Measurements from ENCODE around the gene DNASE2B.
"Not testable (repeated sequence)": the region's sequence is repeated elsewhere in the genome, so short reads cannot be mapped to it uniquely, and the experiment has no call there.

Gene DNASE2B

GRCh38 chr1:84415396-84415795, 17.1 kb downstream of the DNASE2B start:
- peak in 1 of 2 donors; percentile 20 for DNase-seq

- no peak for DNase-seq
These were observed 24.6 kb downstream of the DNASE2B start for GRCh38 chr1:84422909-84423308.

- DNase-seq, result no peak
These were observed 26.3 kb downstream of the DNASE2B start for GRCh38 chr1:84424513-84425149.

GRCh38 chr1:84425150-84425896, 27.0 kb downstream of the DNASE2B start:
- DNase-seq, result peak; percentile 30 to 89

- DNase-seq, result no peak
These were observed 28.1 kb downstream of the DNASE2B start for GRCh38 chr1:84426376-84426775.

GRCh38 chr1:84427250-84428188, 29.2 kb downstream of the DNASE2B start:
- DNase-seq, result no peak

GRCh38 chr1:84428235-84428634, 30.0 kb downstream of the DNASE2B start:
- no peak for DNase-seq

GRCh38 chr1:84429231-84429630, 30.9 kb downstream of the DNASE2B start:
- DNase-seq, result no peak

GRCh38 chr1:84430546-84430945, 32.3 kb downstream of the DNASE2B start:
- peak; percentile 70 to 81 for DNase-seq

GRCh38 chr1:84433258-84434080, 35.2 kb downstream of the DNASE2B start:
- DNase-seq, result peak; percentile 77 to 82

- DNase-seq, result no peak
These were observed 35.9 kb downstream of the DNASE2B start for GRCh38 chr1:84434081-84434769.

GRCh38 chr1:84434801-84435549, 36.7 kb downstream of the DNASE2B start:
- peak; percentile 18 to 57 for DNase-seq

GRCh38 chr1:84436876-84437655, 38.8 kb downstream of the DNASE2B start:
- peak; percentile 73 to 79 for DNase-seq

GRCh38 chr1:84442256-84442655, 44.0 kb downstream of the DNASE2B start:
- DNase-seq, result peak; percentile 88 to 98

GRCh38 chr1:84442747-84443646, 44.7 kb downstream of the DNASE2B start:
- DNase-seq, result not testable (repeated sequence)

GRCh38 chr1:84448704-84449103, 50.4 kb downstream of the DNASE2B start:
- not testable (repeated sequence) for DNase-seq

- peak; percentile 65 to 87 for DNase-seq
These were observed 52.6 kb downstream of the DNASE2B start for GRCh38 chr1:84450910-84451309.

- DNase-seq, result peak; percentile 39 to 56
These were observed 54.2 kb downstream of the DNASE2B start for GRCh38 chr1:84452436-84452835.

GRCh38 chr1:84462118-84462517, 63.8 kb downstream of the DNASE2B start:
- no peak for DNase-seq
